HG03442 (cell line): ENCODE measurements around the gene TBRG1.

ENCODE experiments used
- ATAC-seq: cut with Tn5 transposase; IDR thresholded peaks from one replicate; pipeline ENCODE4 v1.9.1; 2021; ENCODE audit warnings: mild to moderate bottlenecking, moderate library complexity; ENCODE audit not compliant: unreplicated experiment

TBRG1 gene

DNA sequence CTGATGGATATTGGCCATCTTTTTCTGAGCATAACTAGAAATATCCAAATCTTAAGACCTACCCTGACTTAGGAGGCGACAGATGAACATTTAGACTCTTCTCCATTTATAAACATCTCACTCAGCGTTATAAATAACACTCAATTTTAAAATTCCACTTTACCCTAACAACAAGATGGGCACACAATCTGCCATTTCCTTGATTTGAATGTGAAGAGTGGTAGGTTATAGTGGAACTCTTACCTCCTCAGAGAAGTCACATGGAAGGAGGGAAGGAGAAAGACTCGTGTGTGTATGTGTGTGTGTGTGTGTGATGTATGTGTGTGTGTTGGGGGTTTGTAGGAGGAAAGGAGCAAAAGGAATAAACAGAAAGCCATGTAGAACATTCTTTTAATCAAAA lies 35.8 kb downstream of the TBRG1 start:
- ATAC-seq = no peak

DNA sequence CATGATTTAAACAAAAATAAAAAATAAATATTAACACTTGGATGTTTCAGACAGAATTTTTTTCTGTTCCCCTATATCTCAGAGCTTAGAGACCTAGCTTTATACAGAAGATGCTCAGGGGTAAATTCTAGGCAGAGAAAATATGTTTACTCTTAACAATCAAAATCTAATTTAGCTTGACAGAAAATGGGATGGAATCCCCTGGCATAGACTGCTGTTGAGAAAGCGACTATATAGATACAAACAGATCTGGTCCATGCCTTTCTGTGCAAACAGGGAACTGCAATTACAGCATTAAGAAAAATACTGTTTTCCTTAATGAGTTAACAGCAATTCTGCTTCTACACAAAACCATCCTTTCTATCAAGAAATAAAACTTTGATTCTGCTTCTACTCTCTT lies 36.3 kb downstream of the TBRG1 start:
- ATAC-seq = no peak

DNA sequence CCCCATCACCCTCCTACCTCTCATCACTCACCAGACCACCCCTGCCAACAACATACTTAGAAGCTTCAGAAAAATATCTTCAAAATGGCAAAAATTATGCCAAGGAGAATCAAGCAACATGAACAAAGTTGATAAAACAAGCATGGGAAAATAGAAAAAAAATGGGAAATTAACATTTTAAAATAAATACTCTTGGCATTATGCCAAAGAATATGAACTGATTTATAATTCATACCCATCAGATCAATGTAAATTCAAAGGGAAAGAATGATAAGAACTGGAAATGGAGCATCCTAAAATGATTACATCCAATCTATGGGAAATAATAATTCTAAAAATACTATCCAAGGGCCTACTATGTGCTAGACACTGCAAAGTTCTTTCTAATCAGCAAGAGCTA lies 38.9 kb downstream of the TBRG1 start:
- ATAC-seq = no peak

DNA sequence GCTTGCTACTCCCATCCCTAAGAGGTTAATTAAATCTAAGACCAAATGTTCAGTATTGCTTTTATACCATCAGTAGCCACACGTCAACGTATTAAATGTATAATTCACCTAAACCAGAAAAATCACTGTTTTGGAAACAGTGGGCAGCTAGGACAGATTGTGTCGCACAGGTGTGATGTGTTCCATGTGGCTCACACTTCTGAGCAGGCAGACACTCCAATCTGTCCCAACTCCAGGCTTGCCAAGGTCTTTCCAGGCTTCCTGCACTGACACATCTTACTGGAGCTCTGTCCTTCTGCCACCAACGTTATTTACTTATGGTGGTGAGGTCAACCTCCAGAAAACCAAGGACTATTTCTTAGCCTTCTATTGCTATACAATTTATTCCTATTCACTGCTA lies 39.4 kb downstream of the TBRG1 start:
- no peak for ATAC-seq

DNA sequence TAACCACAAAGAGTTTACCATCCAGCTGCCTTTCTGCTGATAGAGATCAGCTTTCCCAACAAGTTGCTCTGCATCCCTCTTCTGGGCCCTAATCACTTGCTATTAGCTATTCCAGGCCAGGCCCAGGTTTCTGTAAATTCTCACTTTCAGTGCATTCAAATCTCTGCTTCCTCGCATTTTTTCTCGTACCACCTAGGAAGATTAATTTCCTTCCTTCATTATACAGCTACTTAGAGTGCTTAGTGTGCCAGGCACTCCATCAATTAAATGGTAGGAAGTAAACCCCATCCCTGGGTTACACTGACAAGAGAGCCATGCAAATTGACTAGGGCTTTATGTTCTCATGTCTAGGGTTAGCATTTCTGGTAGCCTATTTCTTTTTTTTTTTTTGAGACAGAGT lies 41.2 kb downstream of the TBRG1 start:
- no peak for ATAC-seq

DNA sequence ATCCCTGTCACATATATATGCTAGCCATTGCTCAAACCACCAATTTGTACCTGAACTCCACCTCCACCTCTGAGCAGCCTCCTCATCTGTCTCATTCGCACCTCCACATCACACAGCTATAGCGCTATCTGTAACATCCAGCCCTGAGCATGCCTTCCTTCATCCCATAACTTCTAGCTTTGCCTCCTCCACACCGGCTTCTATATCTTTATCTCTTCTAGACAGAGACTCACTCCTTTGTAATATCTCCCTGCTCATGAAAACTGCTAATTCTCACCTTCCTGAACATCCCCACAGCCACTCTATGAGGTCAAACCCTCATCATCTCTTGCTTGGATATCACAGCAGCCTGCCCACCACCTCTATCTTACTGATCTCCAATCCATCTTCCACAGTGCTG lies 44.9 kb downstream of the TBRG1 start:
- ATAC-seq = no peak

DNA sequence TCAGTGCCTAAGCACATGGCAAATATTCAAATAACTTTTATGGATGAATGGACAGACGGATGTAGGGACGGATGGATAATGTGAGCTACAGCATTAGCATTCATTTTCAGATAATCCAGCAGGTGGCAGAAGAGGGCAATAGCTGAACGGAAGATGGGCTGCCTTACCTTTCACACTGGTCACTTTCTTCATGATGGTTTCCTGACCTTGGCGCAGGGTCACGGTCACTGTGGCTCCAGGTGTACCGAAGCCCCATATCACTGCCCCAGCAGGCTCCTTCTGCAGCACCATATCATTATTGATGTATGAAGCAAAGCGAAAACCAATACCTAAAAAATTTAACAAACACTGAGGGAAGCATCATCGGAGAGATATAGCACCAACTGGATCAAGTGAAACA lies 46.5 kb downstream of the TBRG1 start:
- ATAC-seq = no peak

DNA sequence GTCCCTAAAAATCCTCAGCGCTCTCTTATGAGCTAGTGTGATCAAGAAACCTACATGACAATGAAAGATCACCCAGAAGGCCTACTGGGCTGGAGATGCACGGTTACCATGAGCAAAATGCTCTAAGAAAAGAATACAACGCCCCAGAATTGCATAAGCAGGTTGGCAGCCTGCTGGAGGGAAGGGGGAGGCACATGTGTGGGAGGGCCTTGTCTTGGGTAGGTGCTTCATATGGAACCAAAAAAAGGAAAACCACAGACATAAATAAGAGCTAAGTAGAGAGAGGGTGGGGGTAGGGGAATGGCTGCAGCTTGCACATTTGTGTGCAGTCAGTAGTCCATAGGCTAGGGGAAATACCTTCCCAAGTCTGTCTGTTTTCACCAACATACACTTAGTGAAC lies 48.1 kb downstream of the TBRG1 start:
- no peak for ATAC-seq

DNA sequence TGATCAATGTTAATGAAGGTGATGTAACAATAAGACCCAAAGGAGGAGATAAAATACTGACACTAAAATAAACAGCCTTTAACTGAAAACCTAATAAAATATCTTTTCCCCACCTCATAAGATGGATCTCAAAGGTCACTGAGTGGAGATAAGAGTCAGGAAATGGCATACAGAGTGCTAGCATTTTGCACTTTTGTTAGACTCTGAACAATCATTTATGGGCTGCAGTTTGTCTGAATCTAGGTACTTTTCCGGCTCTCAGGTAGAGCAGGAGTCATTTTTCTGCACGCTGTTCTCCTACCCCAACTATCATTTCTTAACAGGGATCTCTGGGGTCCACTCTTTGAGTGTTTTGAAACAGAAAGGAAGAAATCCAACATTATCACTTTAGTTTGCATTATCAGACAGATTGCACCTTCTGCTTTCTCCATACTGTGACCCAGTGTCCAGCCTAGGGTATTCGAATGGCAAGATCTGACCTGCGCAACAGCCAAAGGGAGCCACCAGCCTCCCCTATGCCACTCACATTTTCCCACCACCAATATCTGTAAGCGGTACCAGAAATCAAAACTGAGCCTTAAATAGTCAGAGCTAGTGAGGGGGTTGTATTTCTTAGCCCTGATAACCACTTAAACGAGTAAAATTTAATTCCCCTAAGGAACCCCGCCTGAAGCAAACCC lies 50.0 kb downstream of the TBRG1 start:
- ATAC-seq = no peak

DNA sequence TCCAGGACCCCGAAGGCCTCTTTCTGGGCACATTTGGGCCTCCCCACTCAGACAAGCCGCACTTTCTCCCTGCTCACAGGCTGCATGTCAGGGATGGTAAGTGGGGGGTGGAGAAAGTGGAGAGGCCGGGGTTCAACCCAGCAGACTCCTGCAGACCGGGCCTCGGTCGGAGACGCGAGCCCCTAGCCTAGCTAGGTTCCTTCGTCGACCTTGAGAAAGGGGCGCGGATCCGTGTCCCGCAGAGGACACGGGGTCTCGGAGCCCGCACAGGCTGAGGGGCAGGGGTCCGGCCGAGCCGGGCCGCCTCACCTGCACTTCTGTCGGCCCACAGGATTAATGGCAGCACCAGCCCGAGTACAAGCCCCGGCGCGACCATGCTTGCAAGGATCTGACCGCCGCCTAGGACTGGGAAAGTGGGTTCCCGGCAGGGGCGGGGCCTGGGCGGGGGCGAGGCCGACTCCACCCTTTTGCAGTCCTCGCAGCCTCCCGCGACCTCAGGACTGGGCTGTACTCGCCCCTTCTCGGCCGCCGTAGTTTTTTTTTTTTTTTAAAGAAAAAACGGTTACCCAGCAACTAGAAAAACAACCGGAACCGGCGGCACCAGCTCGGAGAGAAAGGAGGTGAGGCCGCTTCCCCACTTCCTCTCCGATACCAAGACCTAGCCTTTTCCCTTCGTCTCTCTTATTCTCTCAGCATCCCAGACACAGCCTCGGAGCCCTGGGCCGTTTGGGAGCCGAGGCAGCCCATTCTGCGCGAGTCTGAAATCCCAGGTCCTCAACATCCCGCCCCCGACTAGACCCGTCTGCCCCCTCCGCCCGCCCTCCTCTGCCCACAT lies 50.9 kb downstream of the TBRG1 start, which contains the start of the genes SIAE and SPA17:
TSS of gene SIAE (minus strand) at position 407 of the 835 bp plus-strand sequence. CDS start at position 376, 31 bp downstream.
TSS of gene SPA17 (plus strand) at position 572 of the 835 bp plus-strand sequence. CDS start 1,361 bp downstream, outside the sequence.
- ATAC-seq = peak; percentile 86

DNA sequence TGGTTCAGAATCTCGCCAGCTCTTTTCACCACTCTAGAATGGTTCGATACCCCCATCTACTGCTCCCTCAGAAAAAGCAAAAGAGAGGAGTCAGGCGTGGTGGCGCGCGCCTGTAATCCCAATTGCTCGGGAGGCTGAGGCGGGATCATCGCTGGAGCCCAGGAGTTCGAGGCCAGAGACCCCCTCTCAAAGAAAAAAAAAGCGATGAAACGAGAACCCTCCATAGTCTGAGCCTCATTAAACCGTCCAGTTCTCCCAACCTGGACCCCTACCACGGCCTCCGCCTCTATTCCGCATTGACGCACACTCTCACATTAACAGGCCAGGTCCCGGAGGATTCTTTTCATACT lies 51.5 kb downstream of the TBRG1 start:
- no peak for ATAC-seq

DNA sequence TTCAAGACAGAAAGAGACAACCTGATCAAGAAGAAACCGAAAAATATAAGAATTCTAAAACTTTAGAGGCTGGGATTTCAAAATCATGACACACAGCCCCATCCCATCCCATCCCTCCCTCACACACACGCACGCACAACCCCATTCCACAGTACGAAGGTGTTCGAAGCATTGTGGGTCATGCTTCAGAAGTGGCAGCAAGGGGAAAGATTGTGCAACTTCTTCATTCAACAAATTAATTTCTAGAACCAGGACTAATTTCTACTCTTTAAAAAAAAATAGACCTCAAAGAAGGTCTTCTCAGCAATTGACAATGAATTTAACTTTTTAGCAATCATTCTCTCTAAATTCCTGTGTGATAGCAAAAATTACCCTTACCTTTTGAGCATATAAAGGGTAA lies 51.9 kb downstream of the TBRG1 start:
- ATAC-seq = no peak

DNA sequence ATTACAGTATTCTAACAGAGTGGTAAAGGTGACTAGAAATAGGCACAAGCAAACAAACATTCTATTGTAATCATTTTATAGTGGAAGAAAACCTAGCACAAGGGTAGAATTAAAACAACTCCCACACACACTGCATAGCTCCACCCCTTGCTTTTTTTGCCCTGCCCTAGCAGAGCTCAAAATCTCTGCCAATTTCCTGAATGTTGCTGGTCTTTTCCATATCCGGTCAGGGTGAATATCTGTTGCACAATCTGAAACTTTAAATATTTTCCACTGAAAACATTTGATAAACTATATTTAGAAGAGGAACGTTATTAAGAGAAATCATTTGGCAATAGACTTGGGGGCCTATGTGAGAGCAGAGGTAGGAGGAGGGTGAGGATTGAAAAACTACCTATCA lies 53.7 kb downstream of the TBRG1 start:
- no peak for ATAC-seq

DNA sequence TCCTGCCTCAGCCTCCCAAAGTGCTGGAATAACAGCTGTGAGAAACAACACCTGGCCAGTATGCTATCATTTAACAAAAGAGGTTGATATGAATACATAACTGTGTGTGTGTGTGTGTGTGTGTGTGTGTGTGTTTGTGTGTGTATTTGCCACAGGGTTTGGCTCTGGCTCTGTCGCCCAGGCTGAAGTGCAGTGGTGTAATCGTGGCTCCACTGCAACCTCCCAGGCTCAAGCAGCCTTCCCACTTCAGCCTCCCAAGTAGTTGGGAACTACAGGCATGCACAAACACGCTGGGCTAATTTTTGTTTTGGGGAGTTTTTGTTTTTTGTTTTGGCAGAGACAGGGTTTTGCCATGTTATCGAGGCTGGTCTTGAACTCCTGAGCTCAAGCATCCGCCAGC lies 55.8 kb downstream of the TBRG1 start:
- no peak for ATAC-seq

DNA sequence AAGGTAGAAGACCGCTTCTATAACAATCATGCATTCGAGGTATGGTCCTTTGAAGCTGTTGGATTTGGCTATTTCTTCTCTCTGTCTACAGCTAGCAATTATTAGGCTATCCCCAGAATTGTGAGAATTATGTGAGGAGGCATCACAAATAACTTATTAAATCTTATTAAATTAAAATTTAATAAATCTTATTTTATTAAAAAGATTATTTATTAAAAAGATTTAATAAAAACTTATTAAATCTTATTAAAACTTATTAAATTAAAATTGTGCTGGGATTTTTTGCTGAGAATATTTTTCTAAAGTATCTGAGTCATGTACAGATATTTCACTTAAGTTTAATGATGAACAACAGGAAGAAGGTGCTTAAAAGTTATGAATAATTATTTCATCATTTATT lies 58.8 kb downstream of the TBRG1 start:
- no peak for ATAC-seq

DNA sequence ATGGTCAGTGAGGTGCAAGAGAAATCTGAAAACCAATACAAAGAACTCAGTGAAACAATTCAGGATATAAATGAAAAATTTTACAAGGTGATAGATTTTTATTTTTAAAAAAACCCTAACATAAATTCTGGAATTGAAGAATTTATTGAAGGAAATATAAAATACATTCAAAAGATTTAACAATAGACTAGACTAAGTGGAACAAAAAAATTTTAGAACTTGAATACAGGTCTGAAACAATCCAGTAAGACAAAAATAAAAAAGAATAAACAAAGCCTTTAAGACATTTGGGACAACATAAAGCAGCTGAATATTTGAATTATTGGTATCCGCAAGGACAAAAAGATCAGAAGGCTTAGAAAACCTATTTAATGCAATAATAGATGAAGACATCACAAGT lies 59.8 kb downstream of the TBRG1 start:
- ATAC-seq = no peak
